ENCODE data around the gene COASY.

COASY gene

DNA sequence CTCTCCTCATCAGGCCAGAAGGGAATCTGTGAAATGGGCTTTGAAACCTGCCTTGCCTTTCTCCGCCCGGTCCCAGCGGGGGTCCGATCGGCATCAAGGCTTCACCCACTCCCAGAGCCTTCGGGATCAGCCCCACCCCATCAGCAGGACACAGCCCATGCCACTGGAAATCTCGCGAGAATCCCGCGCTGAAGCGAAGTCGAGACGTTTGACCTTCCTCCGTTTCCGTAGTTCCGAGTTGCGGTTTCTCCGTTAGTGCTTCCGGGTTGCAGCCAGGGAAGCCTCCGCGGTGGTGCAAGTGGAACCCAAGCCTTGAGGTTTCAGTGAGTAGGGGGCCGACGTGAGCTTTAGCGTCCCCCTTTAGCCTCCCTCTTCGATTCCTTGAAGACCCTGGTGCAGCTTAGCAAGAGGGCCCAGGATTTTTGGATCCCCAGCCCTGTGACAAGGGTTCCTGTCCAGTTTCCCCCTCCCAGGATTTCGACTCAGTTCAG, at the start of gene COASY:
TSS of gene COASY (plus strand) at position 252 of the 491 bp plus-strand sequence. CDS start 475 bp downstream, outside the sequence.
- peak; percentile 39 to 95 (median 88) for DNase-seq

DNA sequence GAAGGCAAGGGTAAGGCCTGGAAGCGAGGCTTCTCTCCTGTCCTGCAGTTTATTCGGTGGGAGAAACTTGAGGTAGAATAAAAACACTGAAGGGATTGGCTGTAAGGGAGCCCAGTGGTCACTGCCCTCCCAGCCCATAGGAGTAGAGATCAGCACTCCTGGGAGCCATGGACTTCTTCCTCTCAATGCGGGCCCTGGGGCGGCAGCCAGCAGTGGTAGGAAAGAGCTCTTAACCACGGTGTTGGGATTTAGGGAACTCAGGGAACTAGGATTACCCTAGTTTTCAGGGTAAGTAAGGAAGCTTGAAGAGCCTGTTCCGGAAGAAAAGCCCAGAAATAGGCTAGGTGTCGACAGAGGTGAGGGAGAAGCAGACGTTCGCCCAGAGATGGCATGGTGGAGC, 49.7 kb upstream of the COASY start:
- no peak for DNase-seq

DNA sequence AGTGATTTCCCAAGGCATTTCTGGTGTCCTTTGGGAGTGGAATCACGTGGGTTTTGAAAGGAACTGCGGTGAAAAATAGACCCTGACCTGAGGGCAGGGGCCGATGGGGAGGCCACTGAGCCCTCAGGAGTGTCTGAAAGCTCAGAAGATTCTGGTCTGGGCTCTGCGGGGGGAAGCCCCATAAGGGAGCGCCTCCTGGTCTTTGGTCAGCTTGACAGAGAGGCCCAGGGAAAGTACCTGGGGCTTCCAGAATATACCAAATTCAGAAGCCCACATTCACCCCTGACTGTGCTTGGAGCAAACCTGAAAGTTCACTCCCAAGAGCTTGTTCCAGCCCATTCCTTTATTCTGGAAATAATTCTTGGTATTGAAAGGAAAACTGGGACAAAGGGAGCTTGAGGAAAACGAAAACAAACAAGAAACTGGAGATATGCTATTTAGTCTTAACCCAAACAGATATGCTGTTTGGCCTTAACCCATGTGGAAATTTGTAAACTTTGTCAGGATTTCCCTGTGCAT, 49.2 kb upstream of the COASY start:
- DNase-seq, result no peak

DNA sequence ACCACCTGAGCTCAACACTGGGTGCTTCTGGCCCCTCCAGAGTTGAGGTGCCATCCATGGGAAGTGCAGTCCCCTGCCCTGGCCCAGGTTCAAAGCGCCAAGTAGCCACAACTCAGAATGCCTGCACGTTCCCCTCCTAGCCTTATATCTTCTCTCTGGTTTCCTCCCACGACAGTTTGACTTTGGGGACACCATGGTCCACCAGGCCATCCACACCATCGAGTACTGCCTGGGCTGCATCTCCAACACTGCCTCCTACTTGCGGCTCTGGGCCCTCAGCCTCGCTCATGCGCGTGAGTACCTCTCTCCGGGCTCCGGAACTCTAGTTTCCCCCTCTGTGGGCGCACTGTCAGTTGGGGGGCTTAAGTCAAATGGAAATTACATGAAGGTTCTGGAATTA, 48.3 kb upstream of the COASY start:
- no peak for DNase-seq

DNA sequence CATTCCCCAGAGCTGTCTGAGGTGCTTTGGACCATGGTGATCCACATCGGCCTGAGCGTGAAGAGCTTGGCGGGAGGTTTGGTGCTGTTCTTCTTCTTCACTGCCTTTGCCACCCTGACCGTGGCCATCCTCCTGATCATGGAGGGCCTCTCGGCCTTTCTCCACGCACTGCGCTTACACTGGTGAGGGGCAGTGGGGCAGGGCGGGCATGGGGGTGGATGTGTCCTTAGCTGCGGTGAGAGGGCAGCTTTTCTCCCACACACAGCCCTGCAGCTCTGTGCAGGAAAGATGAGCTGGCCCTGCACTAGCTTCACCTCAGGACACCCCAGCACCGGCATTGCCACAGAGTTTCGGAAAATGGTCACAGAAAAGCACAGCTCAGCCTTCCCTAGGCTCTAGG, 47.7 kb upstream of the COASY start:
- DNase-seq, result no peak

DNA sequence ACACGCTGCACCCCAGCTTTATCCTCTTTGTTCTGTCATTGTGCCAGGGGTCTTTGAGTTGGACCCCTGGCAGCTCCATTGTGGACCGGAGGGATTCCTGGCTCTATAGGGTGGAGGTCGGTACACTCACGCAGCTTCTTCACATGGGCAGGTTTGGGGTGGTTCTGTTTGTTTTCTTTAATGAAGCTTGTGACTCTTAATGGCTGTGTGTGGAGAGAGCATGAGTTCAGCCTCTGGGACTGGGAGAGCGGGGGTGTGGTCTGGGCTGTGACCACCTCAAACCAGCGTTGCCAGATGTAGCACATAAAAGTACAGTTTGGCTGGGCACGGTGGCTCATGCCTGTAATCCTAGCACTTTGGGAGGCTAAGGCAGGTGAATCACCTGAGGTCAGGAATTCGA, 47.1 kb upstream of the COASY start:
- DNase-seq, result no peak

DNA sequence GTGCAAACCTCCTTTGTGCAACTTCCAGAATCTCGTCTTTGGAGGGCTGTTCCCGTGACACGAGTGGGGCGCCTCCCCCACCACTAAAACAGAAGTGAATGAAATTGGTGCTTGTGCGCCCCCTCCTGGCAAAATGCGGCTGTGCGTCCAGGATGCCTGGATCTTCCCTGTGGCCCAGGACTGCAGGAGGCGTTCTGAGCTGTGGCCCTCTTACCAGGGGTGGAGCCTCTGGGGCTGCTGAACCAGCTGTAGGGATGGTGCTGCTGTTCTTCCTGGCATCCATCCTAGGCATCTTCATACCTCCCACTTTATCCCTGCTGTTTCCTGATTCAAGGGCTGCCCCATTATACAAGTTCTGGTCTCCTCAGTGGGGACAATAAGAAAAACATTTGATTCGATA, 44.4 kb upstream of the COASY start:
- DNase-seq, result peak in 45 of 51 donors; percentile 4 to 83 (median 42)

DNA sequence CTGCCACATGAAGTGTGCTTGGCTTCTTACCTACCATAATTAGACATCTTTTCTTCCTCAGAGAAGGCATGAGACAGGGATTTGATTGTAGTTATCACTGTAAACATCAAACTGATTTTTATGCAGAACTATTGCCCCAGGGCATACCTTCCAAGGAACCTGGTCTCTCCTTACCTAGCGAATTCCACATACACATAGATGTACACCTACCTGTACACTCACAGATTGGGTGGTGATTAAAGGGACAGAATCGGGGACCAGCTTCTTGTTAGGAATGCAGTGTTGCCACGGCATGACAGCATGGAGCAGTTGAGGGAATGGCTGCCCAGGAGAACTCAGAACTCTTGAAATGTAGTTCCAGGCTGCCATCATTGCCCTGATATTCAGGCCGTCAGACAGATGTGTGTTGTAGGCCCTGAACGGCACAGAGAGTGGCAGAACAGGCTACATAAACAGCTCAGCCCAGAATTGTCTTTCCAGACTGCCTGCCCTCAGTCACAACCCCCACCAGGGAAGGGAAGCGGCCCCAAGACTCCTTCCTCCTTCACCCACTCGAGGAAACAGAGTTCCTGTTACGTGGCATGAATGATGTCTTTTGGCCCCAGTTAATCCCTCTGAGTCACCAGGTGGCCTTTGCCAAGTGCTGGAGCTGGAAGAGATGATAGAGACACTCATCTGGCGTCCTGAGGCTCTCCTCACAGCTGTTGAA, 43.7 kb upstream of the COASY start:
- DNase-seq, result peak in 26 of 51 donors; percentile 9 to 79 (median 35)

DNA sequence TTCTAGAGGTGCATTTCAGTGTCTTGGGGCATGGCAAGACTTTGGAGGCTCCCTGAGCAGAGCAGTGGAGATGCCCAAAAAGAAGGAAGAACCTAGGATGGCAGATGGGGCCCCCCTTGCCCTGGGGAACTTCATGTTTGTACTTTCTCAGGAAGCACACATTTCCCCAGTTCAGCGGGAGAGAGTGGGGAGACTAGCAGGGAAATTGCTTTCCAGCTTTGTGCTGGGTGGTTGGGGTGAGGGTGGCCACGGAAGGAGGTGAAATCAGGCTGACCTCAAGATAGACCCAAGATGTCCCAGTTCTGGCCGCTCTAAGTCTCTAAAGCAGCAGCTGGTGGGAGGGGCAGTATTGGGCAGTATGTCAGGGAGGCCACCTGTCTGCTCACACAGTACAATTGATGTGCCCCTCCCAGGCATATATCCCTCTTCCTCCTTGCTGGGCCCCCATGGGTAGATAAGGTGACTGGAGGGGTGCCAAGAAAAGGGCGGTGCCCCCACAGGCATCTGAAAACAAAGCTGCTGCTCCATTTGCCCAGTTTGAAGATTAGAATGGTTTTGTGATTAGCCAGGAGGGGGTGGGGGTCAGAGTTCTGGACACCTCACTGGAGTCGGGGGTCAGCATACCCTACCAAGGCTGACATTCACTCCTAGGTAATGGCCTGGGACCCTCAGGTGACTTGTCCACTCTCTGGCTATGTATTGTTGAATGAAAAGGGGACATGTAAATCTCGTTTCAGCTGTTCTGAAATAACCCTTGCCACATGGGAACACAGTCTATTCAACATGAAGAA, 43.0 kb upstream of the COASY start:
- DNase-seq, result peak in 2 of 51 donors; percentile 14 to 53

DNA sequence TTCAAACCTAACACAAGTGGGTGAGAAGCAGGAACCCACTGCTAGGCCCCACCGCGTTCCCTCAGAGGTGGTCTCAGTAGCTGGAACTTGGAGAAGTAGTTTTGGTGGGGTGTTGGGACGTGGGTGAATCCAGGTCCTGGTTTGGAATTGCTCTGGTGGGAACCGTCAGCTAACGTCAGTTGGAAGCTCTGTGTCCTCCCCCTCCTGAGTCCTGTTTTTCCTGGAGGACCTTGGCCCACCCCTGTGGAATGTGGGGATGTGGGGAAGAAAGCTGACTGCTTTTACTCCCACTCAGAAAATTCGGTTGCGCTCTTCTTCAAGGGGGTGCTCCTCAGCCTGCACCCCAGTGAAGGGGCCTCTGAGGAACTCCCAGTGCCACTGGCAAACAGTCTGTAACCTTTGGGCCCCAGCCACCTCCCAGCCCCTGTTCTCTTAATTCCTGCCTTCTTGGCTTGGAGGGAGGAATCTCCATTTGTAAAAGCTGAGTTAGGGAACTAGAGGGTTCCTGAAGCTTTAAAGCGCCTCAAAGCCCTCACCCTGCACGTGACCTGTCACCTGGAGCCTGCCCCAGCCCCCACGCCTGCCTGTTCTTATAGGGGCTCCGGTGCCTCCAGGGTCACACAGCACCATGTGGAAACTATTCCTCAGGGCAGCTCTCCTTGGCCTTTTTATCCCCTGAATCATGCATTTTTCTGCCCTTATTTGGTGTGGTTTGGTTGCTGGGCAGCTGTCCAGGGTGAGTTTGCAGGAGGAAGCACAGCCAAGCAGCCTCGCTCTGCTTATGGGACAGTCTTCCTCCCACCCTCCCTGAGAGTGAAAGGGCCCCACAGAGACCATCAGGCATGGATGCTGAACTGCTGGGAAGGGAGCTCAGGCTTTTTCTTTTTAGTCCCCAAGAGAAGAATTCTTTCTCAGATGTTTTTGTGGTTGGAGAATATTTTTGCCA, 42.1 kb upstream of the COASY start:
- peak in 45 of 51 donors; percentile 10 to 86 (median 69) for DNase-seq

DNA sequence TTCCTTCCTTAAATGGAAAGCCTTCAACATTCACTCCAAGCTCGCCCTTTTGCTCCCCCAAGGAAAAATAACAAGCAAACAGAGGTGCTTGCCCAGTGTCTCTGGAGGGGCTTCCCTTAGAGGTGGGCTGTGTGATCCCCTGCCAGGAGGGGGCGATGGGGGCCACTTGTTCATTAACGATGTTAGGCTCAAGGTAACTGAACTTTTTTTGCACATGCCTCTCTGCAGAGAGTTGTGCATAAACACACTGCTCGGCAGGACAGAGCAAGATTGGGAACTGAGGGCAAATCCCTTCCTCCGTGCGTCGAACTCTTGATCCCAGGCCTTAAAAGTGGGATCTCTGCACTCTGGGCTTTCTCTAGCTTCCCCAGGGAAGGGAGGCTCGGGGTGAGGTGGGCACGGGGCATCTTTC, 41.4 kb upstream of the COASY start:
- DNase-seq, result no peak

DNA sequence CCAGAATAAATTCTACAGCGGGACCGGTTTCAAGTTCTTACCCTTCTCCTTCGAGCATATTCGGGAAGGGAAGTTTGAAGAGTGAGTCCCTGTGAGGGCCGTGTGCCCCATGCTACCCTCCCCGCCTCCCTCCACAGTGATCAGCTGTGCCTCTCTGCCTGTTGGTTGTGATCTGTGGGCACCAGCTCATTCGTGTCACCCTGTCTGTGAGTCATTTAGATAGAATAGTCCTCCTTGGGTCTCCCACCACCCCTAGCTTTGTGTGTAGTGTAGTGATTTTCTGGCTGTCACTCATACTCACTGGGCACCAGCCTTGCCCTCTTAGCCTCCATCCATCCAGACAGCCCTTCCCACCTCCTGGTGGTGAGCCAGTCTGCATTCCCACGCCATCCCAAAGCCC, 40.9 kb upstream of the COASY start:
- DNase-seq, result no peak

DNA sequence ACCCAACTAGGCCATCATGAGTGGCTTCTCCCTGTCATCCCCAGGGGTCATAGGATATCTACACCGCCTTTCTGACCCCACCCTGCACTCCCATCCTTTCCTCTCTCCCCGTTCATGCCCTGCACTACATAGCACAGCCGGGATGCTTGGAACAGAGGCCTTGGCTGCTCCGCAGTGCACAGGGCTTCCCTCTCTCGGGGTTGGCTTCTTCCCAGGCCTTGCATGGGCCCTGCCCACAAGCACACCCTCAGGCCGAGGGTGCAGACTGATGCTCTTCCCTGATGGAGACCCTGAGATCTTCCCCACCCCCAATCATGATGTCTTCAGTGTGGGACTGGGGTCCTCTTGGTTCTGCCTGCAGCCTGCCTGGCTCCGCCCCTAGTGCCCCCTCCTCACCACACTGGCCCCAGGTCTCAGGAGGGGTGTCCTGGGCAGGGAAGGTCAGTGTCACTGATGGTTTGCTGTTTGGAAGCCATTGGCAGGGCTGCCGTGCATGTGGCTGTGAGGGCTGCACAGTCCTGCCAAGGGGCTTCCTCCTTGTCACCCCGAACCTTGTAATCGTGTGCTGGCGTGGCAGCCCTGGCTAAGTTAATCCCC, 40.2 kb upstream of the COASY start:
- no peak for DNase-seq

DNA sequence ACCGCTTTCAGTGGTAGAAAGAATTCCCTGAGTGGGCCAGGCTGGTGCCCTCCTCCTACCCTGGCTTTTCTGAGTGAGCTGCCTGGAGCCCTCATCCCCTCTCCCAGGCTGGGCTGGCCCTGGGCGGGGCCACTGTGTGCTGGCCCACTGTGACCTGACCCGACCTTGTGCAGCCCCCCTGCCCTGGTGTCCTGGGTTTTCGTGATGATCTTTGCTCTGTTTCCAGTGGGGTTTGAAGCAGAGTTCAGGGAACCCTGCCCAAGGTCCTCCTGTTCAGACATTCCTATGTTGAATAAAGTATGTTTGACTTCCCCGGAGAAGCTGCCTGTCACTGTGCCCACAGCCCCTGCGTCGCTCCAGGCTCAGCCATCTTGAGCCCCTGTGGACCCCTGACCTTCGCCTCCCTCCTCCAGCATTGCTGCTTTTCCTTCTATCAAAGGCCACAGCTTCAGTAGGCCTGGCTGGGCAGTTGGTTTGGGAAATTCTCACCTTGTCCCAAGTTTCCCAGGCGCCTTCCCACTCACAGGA, 39.6 kb upstream of the COASY start:
- no peak for DNase-seq

DNA sequence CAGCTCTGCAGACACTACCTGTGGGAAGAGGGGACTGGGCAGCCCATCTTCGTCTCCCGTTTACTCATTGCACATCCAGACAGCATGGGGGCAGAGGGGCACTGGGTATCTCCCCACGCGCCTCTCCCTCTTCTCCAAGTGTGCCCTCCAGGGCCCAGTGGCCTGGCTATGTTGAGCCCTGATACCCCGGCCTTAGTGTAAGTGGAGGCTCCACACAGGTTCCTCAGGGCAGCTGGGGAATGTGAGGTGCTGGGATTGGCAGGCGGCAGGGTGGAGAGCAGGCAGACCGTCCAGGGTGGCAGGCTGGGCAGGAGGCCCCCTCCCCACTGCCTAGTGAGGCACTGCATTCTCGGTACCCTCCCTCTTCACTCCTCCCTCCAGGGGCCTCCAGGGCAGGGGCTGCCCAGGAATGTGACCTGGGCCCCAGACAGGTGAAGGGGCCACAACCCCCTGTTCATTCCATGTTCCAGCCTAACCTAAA, 39.1 kb upstream of the COASY start:
- no peak for DNase-seq

DNA sequence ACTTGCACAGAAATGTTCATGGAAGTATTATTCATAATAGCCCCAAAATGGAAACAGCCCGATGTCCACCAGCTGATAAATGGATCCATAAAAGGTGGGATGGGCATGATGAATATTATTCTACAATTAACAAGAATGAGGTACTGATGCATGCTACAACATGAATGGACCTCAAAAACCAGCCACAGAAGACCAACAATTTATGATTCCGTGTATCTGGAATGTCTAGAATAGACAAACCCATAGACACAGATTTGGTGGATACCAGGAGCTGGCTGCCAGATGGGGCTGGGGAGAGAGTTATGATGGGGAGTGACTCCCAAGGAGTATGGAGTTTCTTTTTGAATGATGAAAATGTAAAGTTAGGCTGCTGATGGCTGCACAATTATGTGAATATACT, 36.7 kb upstream of the COASY start:
- DNase-seq, result no peak

DNA sequence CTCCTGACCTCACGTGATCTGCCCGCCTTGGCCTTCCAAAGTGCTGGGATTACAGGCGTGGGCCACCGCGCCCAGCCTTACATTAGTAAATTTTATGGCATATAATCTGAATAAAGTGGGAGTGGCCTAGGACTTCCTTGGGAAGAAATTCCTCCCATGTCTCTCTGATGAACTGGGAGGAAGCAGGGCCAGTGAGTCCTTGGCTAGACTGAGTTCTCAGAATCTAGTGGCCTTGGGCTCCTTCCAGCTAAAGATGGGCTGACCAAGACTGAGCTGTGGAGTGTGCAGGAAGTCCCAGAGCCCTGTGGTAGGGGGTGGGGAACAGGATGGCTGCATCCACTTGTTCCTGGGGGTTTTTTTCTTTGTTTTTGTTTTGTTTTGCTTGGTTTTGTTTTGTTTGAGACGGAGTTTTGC, 35.9 kb upstream of the COASY start:
- DNase-seq, result no peak

DNA sequence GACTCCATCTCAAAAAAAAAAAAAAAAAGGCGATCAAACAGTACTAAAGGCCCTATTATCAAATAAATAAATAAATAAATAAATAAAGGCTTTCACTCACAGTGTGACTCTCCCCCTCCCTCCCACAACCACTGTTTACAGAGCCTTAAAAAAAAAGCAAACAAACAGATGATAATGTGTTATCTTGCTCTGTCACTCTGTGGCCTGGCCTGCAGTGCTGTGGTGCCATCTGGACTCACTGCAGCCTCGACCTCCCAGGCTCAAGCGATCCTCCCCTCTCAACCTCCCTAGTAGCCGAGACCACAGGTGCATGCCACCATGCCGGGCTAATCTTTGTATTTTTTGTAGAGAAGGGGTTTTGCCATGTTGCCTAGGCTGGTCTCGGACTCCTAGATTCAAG, 34.0 kb upstream of the COASY start:
- no peak for DNase-seq

DNA sequence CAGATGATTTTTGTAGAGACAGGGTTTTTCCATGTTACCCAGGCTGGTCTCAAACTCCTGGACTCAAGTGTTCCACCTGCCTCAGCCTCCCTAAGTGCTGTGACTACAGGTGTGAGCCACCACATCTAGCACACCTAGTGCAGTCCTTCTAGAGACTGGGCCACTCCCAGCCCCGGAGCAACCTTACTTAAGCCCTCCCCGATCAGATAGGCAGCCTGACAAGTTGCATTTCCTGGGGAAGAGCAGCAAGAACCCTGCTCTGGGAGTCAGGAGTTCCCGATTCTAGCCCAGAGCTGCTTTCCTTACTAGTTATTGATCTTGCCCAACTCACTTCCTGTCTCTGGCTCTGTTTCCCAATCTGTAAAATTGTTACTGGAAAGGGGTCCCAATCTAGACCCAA, 32.9 kb upstream of the COASY start:
- no peak for DNase-seq

DNA sequence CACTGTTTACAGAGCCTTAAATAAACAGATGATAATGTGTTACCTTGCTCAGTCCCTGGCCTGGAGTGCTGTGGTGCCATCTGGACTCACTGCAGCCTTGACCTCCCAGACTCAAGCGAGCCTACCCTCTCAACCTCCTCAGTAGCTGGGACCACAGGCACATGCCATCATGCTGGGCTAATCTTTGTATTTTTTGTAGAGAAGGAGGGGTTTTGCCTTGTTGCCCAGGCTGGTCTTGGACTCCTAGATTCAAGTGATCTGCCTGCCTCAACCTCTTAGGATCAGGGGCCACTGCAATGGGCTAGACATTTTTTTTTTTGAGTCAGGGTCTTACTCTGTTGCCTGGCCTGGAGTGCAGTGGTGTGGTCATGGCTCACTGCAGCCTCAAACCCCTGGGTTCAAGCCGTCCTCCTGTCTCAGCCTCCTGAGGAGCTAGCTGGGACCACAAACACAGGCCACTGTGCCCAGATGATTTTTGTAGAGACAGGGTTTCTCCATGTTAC, 30.9 kb upstream of the COASY start:
- DNase-seq, result no peak
